Spleen (tissue), 7 donors: ENCODE measurements around the gene ZMIZ2.
"Not testable (repeated sequence)": the region's sequence is repeated elsewhere in the genome, so short reads cannot be mapped to it uniquely, and the experiment has no call there.

Experiments used
- CTCF ChIP-seq, 11 experiments: fragments of 200-600 bp in 7 of 11; fragments of 450-650 bp in 4 of 11; sonication (generic) in 4 of 11; IDR thresholded peaks in 8 of 11; conservative IDR thresholded peaks in 3 of 11; 1 replicate in 7 of 11; 2 replicates in 4 of 11; pipeline versions ENCODE4 v1.4.0 to v1.8.0; 2016 to 2021; ENCODE audit warnings: antibody characterized with exemption in 11 of 11, inconsistent platforms in 4 of 11, mild to moderate bottlenecking in 1 of 11
- POLR2A ChIP-seq, 3 donors: fragments of 450-650 bp; IDR thresholded peaks; one replicate each; pipeline ENCODE4 v1.5.1; 2017; ENCODE audit warnings: antibody characterized with exemption in 3 of 3, mild to moderate bottlenecking in 1 of 3
- POLR2AphosphoS5 ChIP-seq, 3 donors: sonication (generic); formaldehyde crosslinking; IDR thresholded peaks; one replicate each; pipeline ENCODE4 v1.5.1; 2017; ENCODE audit warnings: antibody characterized with exemption in 3 of 3
- donor health status: DM: no; HTN: no; CAD: no; lungs with moderate emphysema.
- donor health status: DM: no; HTN: no; CAD: no.
- donor health status: DM: no; HTN: no; CAD: no.

GRCh38 chr7:44699598-44699997 lies 49.0 kb upstream of the ZMIZ2 start:
- TF ChIP-seq POLR2AphosphoS5 (IDR thresholded peaks at IDR 0.05); CTCF (IDR thresholded peaks at IDR 0.05 in 8 of 11, conservative IDR thresholded peaks at IDR 0.05 in 3 of 11); POLR2A (IDR thresholded peaks at IDR 0.05): not testable (repeated sequence)
